GM15510 (cell line): ENCODE results near the gene HMCES.

Experiments
- POLR2A ChIP-seq: IDR thresholded peaks from 3 replicates; pipeline ENCODE4 v1.6.1; 2011; ENCODE audit warnings: borderline replicate concordance; ENCODE audit not compliant: insufficient read length; ENCODE audit errors: extremely low read depth

Gene HMCES

GRCh38 chr3:129249284-129250065 is 29.2 kb upstream of the HMCES start, which contains the start of gene COPG1:
TSS of gene COPG1 (plus strand) at chr3:129249606. CDS start at chr3:129249710, 104 bp downstream.
- TF ChIP-seq POLR2A, result peak; percentile 96

GRCh38 chr3:129252748-129253147 is 25.9 kb upstream of the HMCES start:
- TF ChIP-seq POLR2A, result no peak

GRCh38 chr3:129254536-129255230 is 24.0 kb upstream of the HMCES start:
- TF ChIP-seq POLR2A, result no peak

DNA sequence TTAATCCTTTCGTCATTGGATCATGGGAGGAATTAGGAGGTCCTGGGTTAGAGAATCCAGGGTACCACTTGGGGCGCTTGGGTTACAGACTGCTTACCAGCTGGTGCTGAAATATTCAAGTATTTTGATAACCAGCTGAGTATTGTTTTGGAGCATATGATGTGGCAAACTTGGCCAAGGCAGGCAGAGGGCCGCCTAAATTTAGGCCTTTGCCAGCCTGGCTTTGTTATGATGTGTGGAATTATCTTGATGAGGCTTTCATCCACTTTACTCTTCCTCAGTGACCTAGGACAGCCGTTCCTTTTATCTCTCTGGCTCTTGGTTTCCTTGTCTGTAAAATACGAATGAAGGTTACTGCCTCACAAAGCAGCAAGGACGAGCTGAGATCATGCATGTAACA is 22.4 kb upstream of the HMCES start:
- no peak for TF ChIP-seq POLR2A

GRCh38 chr3:129257609-129258008 is 21.1 kb upstream of the HMCES start:
- TF ChIP-seq POLR2A, result no peak

DNA sequence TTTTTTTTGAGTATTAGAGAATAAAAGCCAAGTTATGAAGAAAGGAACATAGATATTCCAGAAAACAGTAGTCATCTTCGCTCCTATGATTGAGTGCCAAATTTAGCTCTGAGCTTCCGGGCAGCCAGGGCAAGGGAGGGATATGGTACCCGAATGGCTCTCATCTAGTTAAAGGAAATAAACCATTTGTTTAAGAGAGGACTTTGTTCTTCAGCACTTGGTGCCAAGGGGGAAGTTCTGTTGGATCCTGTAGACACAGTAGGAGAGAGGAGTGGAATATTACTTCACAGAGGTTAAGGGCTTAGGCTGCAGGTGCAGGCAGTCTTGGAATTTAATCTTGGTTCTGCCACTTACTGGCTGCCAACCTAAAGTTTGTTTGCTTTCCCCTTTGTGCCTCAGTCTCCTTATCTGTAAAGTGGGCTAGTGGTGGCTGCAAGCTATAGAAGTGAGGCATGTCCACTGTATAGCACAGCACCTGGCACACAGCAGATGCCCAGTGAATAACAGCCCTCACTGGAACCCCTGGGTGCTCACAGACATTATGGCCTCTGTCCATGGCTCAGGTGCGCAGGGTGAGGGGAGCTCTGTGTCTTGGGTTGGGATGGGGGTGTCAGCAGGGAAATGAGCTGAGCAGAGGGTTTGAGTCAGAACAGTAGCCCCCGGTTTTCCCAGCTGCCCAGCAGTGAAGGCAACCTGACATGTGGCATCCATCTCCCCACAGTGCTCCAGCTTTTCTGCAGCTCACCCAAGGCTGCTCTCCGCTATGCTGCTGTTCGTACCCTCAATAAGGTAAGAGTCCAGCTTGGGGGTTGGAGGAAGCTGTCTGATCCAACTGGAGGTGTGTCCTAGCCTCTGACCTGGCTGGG is 18.8 kb upstream of the HMCES start:
- no peak for TF ChIP-seq POLR2A

DNA sequence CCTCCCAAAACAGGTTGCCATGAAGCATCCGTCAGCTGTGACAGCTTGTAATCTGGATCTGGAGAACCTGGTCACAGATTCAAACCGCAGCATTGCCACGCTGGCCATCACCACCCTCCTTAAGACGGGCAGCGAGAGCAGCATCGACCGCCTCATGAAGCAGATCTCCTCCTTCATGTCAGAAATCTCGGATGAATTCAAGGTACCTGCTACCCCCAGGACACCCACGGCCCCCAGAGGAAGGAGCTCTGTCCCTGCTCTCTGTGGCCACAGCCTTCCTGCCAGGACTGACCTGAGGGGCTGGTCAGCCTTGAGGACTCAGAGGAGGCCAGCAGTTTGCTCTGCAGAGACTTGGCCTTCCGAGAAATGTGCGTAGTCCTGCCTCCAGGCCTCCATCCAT is 18.1 kb upstream of the HMCES start:
- TF ChIP-seq POLR2A, result no peak

DNA sequence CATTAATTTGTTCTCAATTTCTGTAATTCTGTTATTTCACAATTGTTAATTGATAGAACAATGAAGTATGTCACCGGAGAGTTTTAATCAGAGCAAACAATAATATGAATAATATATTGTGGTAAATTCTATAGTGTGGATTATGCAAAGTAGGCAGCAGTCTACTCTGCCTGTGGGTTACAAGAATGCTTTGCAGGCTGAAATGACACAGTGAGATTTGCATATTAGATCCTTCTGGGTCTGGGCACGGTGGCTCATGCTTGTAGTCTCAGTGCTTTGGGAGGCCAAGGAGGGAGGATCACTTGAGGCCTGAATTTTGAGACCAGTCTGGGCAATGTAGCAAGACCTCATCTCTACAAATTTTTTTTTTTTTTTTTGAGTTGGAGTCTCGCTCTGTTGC is 16.8 kb upstream of the HMCES start:
- no peak for TF ChIP-seq POLR2A

DNA sequence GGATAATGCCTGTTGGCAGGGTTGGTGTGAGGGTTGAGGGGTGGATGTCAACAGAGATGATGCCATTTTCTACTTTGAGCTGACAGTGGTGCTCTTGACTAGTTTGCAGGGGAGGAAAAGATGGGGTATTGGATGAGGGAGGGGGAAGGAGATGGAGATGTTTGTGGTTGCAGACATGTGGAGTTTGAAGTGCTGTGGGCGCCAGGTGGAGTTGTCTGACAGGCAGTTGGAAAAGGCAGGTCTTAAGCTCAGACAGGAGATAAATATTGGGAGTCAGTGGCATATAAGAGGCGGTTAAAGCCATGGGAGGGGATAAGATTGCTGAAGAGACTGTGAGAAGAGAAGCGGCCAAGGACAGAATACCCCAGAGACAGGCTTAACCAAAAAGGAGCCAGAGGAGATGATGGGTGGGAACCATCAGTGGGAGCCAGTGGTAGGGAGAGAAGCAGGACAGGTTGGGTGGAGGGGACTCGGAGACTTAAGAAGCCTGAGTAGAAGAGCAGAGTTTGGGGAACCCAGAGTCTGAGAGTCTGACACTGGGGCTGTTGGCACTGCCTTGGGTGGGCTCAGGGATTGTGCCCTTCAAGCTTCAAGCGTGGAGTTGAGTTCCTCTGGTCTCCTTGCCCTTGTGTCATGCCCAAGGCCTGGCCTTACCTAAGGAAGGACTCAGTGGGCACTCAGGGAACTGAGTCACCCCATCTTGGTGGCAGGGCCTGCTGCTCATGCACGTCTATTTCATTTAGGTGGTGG is 15.3 kb upstream of the HMCES start:
- no peak for TF ChIP-seq POLR2A

- no peak for TF ChIP-seq POLR2A
Measured at GRCh38 chr3:129266651-129267050, 12.0 kb upstream of the HMCES start.

DNA sequence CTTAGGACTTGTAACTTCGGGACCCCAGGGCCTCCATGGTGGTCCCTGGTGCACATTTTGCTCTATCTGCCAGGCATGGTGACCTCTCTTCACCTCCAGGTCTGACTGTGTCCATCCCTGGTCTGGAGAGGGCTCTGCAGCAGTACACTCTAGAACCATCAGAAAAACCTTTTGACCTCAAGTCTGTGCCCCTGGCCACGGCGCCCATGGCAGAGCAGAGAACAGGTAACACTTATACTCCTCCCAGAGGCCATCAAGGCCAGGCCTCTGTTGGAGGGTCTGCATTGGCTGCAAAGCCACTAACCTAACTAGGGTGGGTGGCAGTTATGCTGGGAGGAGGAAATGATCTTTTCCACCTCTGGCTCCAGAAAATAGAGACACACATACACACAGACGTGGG is 10.3 kb upstream of the HMCES start:
- no peak for TF ChIP-seq POLR2A

DNA sequence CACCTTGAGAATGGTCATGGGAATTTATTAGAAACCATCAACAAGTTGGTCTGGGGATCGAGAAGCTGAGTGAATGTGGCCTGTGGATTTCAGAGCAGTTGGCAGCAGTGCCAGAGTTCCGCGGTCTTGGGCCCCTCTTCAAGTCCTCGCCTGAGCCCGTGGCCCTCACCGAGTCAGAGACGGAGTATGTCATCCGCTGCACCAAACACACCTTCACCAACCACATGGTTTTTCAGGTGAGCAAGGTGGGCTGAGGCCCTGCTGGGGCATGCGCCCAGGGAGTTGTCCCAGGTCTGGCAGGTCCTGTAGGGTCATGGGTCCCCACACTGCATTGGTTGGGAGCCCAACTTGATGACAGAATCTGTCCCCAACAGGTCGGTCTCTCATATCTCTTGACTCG is 7.0 kb upstream of the HMCES start:
- no peak for TF ChIP-seq POLR2A

GRCh38 chr3:129276385-129276784 is 2.3 kb upstream of the HMCES start:
- no peak for TF ChIP-seq POLR2A

DNA sequence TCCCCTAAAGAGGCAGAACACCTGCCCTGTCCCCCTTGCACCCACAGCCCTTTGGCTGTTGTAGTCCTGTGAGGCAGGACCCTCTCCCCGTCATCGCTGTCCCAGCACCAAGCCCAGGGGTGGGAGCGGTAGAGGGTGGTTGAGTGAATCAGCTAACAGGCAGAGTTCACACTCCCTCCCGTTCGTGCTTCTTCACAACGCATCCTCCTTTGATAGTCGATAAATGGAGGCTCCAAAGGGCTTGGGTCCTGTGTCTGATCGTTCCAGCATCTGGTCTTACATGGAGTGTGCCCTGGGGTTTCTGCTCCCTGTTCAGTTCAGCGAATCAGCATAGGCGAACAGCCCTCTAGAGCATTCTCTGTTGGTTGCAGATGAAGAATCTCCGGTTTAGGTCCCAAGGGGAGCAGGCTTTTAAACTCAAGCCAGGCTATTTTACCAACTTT is 820 bp upstream of the HMCES start:
- no peak for TF ChIP-seq POLR2A
